ENCODE data around the gene SPAG9.
A peak's percentile ranks its signal among the peaks of the same experiment; 100 is the strongest.

The SPAG9 gene

DNA sequence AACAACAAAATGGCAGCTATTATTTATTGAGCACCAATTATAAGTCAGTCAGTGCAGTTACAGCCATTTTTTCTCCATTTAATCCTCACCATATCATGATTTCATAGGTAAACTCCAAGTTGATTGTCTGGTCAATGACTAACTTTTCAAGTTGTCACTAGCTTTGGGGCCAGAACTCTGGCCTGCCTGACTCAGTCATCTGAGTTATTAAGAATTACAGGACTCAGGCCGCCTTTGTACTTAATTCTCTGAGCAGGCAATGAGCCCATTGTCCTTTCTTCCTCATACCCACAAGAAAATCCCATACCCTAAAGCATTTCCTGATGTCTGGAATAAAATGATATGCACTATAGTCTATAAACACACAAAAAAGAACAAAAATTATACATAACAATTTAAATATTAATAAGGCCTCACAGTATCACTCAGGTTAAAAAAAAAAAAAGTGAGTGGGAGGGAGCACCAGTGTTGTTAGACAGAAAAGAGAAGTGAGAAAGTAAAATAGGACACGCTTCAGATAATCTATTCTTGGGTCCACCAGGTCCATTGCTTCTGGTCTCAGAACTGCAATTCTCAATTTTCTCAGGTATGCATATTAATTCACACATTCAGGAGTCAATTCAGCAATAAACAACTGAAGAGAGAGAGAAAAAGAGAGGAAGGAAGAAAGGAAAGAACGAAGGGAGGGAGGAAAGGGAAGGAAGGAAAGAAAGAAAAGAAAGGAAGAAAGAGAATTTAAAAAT is 70.2 kb downstream of the SPAG9 start:
- TF ChIP-seq, protein P1, sequence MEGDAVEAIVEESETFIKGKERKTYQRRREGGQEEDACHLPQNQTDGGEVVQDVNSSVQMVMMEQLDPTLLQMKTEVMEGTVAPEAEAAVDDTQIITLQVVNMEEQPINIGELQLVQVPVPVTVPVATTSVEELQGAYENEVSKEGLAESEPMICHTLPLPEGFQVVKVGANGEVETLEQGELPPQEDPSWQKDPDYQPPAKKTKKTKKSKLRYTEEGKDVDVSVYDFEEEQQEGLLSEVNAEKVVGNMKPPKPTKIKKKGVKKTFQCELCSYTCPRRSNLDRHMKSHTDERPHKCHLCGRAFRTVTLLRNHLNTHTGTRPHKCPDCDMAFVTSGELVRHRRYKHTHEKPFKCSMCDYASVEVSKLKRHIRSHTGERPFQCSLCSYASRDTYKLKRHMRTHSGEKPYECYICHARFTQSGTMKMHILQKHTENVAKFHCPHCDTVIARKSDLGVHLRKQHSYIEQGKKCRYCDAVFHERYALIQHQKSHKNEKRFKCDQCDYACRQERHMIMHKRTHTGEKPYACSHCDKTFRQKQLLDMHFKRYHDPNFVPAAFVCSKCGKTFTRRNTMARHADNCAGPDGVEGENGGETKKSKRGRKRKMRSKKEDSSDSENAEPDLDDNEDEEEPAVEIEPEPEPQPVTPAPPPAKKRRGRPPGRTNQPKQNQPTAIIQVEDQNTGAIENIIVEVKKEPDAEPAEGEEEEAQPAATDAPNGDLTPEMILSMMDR (IDR thresholded peaks at IDR 0.05; ENCODE audit: poor library complexity, severe bottlenecking), result no peak

DNA sequence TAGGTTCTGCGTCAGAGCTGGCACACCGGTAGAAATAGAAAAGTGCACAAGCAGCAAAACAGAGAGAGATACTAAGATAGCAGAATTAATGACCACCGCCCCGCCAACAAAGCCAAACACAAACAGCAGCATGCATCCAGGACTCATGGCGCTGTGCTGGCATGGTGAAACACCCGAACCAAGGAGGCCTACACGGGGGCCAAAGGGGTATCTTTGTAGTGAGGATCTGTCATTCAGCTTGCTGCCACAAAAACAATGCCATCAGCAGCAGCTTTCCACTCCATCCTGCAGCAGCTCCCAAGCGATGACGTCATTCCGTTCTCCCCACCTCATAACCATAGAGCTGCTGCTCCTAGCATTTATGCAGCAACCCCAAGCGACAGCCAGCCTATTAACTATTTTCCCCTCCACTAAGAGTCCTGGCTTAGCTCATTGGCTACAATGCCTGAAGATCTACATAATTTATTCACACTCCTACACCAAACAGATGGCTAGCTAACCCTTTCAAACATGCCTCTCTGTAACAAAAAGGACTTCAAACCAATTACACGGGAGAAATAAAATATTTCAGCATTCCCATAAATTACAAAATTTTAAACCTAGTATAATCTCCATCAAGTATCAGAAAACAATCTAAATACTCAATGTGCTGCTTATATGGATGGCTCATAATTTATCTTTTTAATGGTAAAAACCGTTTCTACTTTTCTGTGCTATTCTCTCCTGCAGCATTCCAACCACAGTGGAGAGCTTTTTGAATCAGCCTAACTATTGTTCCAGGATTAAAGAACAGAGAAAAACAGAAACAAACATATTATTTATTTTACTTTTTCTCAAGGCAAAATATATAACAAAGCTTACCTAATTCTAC is 73.9 kb downstream of the SPAG9 start:
- peaks cover 22% of the 10 kb centered on the region for H3K4me1 ChIP-seq (ENCODE audit: insufficient read depth, poor library complexity, severe bottlenecking)
- no peak overlapping the region for H3K27ac ChIP-seq (ENCODE audit: poor library complexity, severe bottlenecking)
- TF ChIP-seq, protein P1 (IDR thresholded peaks at IDR 0.05; ENCODE audit: poor library complexity, severe bottlenecking), result no peak
- DNase-seq (ENCODE audit: low spot score), result no peak
- no peaks in the 10 kb centered on the region for H3K9me3 ChIP-seq (ENCODE audit: severe bottlenecking)
- ATAC-seq (ENCODE audit: low read depth), result peak; percentile 27; the same call in 1 of the 3 replicates
- no peak overlapping the region for H3K4me3 ChIP-seq (ENCODE audit: severe bottlenecking)
- H3K36me3 ChIP-seq (ENCODE audit: low read depth), result peaks cover 16% of the 10 kb centered on the region
- H3K27me3 ChIP-seq (ENCODE audit: insufficient read depth, poor library complexity, severe bottlenecking), result no peaks in the 10 kb centered on the region

More for the DNA sequence above, 70.2 kb downstream of the SPAG9 start:
- DNase-seq (ENCODE audit: low spot score) (no peak), ATAC-seq (ENCODE audit: low read depth) (peak; percentile 49; the same call in 2 of the 3 replicates)
- Histone ChIP-seq H3K9me3 (ENCODE audit: severe bottlenecking) (no peaks in the 10 kb centered on the region), H3K36me3 (ENCODE audit: low read depth) (peaks cover 12% of the 10 kb centered on the region), H3K4me1 (ENCODE audit: insufficient read depth, poor library complexity, severe bottlenecking) (peaks cover 22% of the 10 kb centered on the region), H3K27me3 (ENCODE audit: insufficient read depth, poor library complexity, severe bottlenecking) (no peaks in the 10 kb centered on the region), H3K27ac (ENCODE audit: poor library complexity, severe bottlenecking) (no peak overlapping the region), H3K4me3 (ENCODE audit: severe bottlenecking) (no peak overlapping the region)

DNA sequence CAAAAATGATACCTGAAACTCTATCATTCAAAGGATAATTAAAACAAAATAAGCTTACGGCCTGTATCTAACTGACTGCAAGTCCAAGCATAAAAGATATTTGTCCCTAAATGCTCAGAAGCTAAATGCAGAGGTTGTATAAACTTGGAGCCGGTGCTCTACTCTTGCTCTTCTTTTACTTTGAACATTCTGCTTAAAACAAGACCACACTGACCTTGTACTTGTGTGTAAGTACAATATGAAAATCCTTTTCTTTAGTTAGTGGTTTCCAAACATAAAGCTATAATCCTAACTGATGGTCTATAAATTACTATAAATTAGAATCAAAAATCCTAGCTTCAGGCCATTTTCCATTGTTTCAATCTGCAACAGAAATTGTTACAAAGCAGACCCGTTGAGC is 74.6 kb downstream of the SPAG9 start:
- TF ChIP-seq, protein P1 (IDR thresholded peaks at IDR 0.05; ENCODE audit: poor library complexity, severe bottlenecking), result no peak
- H3K36me3 ChIP-seq (ENCODE audit: low read depth), result peaks cover 23% of the 10 kb centered on the region
- no peaks in the 10 kb centered on the region for H3K9me3 ChIP-seq (ENCODE audit: severe bottlenecking)
- no peak overlapping the region for H3K4me3 ChIP-seq (ENCODE audit: severe bottlenecking)
- ATAC-seq (ENCODE audit: low read depth), result no peak
- peaks cover 22% of the 10 kb centered on the region for H3K4me1 ChIP-seq (ENCODE audit: insufficient read depth, poor library complexity, severe bottlenecking)
- no peaks in the 10 kb centered on the region for H3K27me3 ChIP-seq (ENCODE audit: insufficient read depth, poor library complexity, severe bottlenecking)
- DNase-seq (ENCODE audit: low spot score), result no peak
- no peak overlapping the region for H3K27ac ChIP-seq (ENCODE audit: poor library complexity, severe bottlenecking)

DNA sequence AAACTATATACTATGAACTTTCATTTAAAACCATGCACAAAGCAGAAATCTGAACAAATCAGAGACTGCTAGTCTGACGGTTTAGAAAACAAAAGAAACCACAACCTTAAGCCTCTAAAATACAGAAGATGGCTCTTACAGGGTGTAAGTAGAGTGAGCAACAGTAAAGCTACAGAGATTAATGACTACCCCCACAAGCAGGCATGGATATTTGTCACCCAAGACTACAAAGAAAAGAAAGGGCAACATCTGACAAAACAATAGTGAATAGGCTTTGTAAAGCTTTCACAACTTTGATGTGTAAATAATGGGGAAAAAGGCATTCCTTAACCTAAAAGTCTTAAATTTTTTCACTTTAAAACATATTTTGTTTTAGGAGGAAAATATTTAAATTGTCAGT is 75.0 kb downstream of the SPAG9 start:
- Histone ChIP-seq H3K36me3 (ENCODE audit: low read depth) (peaks cover 27% of the 10 kb centered on the region), H3K27me3 (ENCODE audit: insufficient read depth, poor library complexity, severe bottlenecking) (no peaks in the 10 kb centered on the region), H3K9me3 (ENCODE audit: severe bottlenecking) (no peaks in the 10 kb centered on the region), H3K4me1 (ENCODE audit: insufficient read depth, poor library complexity, severe bottlenecking) (peaks cover 20% of the 10 kb centered on the region), H3K4me3 (ENCODE audit: severe bottlenecking) (no peak overlapping the region), H3K27ac (ENCODE audit: poor library complexity, severe bottlenecking) (no peak overlapping the region)
- no peak for DNase-seq (ENCODE audit: low spot score)
- ATAC-seq (ENCODE audit: low read depth), result no peak
- TF ChIP-seq, protein P1 (IDR thresholded peaks at IDR 0.05; ENCODE audit: poor library complexity, severe bottlenecking), result no peak
